ENCODE measurements around the gene IL18.
"Not testable (repeated sequence)": the region's sequence is repeated elsewhere in the genome, so short reads cannot be mapped to it uniquely, and the experiment has no call there.

Gene IL18

GRCh38 chr11:112172362-112172994 is 8.6 kb upstream of the IL18 start:
- DNase-seq (ENCODE audit: low read depth in 2 of 2), result no peak

- no peak for DNase-seq (ENCODE audit: low read depth in 2 of 2)
Measured at GRCh38 chr11:112167145-112167544, 3.3 kb upstream of the IL18 start, which contains the start of gene TEX12. Gene TEX12, plus strand, starts transcription at chr11:112167372. Its CDS starts 1,897 bp downstream, at chr11:112169269.

DNA sequence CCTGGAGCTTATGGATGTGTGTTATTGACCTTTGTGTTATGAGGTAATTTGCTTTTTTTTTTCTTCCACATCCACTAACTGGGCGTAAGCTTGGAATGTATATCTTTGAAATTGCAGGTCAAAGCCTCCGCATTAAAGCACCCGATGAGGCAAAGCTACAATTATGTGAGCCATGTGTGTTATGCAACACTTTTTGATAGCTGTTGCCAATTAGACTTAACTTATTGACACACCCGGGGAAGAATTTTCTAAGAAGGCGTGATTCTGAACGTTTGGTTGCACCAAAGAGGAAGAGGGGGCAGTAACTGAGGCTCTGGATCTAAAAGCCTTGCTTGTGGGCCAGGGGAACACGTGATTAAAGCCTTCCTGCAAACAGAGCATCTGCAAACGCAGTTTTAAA is 2.7 kb upstream of the IL18 start:
- DNase-seq (ENCODE audit: low read depth in 2 of 2), result no peak

DNA sequence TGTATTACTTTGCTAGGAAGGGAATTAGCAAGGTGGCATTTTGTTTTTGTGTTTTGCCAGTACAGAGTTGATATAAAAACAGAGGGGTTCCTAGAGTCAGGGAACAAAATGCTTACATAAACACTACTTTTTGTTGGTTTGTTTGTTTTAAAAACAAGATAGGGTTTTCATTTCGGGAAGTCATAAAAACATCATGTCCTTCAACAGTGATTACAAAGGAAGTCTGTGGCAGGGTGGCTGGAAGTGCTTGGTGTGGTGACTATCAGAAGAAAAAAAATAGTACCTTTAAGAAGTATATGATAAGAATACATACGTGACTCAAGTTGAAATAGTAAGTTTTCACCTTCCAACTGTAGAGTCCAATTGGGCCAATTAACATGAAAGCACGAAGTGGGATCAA is 1.2 kb upstream of the IL18 start:
- no peak for DNase-seq (ENCODE audit: low read depth in 2 of 2)

DNA sequence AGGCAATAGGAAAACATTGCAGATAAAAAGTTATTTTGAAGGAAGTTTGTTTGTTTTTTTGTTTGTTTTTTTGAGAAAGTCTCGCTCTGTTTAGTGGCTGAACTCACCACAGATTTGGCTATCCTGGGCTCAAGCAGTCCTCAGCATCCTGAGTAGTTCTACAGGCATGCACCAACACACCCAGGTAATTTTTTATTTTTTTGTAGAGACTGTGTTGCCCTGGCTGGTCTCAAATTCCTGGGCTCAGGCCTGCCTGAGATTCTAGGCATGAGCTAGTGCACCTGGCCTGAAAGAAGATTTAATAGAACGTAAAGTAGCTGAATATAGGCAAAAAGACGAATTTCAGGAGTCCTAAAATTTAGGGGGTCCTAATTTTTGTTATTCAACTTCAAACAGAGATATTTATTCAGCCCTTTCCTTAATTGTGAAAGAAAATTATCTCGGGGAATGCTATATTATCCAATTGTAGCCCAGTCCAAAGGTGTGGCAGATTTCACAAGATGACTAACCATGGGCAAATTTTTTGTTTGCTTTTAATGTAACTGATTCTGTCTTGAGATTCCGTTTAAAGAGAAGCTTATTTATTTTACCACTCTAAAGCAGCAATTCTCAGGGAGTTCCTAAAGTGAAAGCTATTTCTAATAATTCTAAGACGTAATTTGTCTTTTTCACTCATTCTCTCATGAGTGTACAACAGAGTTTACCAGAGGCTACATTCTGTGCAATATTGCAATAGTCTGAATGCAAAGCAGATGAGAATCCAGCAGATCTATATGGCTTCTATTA is 940 bp downstream of the IL18 start:
- DNase-seq (ENCODE audit: low read depth in 2 of 2), result no peak

GRCh38 chr11:112162200-112162599 is 1.7 kb downstream of the IL18 start:
- not testable (repeated sequence) for DNase-seq (ENCODE audit: low read depth in 2 of 2)

DNA sequence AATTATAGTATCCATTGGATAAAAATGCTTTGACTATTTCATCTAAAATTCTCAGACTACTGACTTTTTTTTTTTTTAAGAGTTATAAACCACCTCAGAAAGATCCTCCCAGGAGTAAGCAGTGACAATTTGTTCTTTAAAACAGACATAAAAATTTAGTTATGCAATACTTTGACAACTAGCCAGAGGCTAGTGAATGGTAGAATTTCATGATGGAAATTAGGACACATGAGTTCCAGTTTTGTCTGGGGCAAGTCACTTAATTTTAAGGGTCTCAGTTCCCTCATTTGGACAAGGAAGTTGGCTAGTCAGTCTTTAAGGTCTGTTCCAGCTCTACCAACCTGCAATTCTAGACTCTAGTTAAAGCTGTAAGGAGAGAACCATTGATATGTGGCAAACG is 2.9 kb downstream of the IL18 start:
- no peak for DNase-seq (ENCODE audit: low read depth in 2 of 2)

GRCh38 chr11:112160091-112160848 is 3.6 kb downstream of the IL18 start:
- no peak for DNase-seq (ENCODE audit: low read depth in 2 of 2)

DNA sequence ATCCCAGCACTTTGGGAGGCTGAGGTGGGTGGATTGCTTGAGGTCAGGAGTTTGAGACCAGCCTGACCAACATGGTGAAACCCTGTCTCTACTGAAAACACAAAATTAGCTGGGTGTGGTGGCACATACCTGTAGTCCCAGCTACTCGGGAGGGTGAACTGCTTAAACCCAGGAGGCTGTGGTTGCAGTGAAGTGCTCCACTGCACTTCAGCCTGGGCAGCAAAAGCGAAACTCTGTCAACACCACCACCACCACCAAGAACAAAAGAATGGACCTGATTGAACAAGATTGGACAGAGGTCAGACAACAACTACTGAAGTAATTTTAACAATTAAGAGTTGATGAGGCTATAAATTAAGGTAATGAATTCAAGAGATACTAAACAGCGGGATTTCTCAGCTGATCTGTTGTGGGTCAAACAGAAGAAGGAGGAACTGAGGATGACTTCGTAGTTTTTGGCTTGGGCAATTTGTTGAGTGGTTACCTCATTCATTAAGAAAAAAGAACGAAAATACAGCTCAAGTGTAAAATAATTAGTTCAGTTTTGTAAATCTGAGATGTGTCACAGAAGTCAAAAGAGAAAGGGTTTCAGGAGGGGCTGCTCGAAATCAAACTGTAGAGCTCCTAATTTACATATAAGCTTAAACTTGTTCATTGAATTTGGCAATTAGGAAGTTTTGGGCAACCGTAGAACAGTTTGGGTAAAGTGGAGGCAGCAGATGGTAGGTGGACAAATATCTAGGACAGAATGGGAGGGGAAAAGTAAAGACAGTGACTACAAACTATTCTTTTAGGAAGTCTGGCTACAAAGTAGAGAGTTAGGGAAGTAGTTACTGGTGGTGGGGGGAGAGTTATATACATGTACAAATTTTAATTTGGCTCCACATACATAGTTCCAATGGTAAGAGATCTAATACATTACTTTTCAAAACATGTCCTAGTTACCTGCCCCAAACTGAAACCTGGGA is 4.5 kb downstream of the IL18 start:
- no peak for DNase-seq (ENCODE audit: low read depth in 2 of 2)

DNA sequence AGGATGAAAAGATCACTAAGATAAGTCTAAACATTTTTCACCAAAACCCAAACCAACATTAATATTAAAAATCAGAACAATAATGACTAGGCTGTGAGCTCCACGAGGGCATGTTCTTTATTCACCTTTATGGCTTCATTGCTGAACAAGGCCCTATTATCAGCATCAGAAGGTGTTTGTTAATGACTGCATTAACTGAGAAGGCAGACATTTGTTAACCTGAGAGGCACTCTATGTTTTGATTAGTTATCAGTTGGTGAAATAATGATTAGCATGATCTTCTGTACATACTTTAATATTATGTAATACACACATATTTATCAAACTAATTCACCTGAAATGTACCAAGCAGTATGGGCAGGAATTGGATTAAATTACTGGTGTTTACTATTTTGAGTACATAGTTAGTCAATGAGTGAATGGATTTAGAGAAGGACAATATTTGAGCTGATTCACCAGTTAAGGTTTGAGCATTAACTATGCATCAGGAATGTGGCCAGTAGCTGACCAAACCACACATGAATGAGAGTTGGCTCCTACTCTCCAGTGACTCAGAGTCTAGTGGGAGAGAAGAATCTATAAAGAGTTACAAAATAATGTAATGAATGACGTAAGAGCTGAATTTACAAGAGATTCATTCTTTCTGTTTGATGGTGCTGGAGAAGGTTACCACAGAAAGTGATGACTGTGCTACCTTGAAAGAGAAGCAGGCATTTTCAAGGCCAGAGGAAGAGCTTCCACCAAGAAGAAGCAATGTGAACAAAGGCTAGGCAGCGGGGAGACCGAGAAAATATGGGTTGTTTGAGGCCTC is 6.7 kb downstream of the IL18 start:
- no peak for DNase-seq (ENCODE audit: low read depth in 2 of 2)

GRCh38 chr11:112156153-112156955 is 7.5 kb downstream of the IL18 start:
- DNase-seq (ENCODE audit: low read depth in 2 of 2), result no peak

DNA sequence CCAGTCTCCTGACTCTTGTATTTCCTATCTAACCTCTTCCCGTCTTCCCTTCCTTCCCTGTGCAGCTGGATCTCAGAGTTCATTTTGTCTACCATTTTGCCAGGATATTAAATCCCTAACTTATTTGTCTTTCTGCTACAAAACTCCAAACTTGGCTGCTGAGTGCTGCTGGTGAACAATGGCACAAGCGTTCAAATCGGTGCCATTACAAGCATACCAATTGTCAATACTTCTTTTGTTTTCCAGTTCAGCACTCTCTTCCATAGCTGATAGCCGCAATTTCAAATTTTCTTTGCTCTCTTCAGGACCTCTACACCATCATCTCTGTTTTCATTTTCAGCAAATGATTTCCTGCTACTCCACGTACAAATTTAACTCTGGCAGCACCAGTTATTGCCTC is 13.4 kb downstream of the IL18 start:
- DNase-seq (ENCODE audit: low read depth in 2 of 2), result no peak

DNA sequence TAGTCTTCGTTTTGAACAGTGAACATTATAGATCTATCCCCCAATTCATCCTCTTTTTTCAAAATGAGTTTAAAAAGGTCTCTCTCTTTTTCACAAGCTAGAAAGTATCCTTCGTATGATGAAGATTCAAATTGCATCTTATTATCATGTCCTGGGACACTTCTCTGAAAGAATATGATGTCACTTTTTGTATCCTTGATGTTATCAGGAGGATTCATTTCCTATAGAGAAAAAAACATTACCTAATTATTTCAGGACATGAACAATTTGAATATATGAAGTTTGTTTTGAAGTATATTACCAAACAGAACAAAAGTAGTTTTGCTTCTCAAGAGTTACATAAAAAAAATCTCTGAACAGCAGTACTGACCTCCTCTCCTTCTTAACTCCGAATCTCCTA is 20.3 kb downstream of the IL18 start:
- no peak for DNase-seq (ENCODE audit: low read depth in 2 of 2)

DNA sequence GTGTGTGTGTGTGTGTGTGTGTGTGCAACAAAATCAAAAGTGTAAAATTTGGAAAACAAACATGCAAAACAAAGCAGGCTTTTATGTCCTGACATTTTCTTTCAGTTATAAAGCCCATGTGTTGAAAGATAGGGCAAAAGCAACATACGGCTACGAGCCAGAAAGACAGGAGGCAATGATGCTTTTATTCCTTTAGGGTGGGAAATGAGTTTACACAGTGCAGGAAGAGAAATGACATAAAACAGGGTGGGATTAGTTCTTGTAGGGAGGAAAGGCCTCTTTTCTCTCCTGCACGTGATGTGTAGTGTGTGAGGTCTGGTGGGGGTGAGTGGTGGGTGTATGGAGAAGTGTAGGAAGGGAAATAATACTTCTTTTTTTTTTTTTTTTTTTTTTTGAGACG is 29.4 kb downstream of the IL18 start:
- DNase-seq (ENCODE audit: low read depth in 2 of 2), result no peak

DNA sequence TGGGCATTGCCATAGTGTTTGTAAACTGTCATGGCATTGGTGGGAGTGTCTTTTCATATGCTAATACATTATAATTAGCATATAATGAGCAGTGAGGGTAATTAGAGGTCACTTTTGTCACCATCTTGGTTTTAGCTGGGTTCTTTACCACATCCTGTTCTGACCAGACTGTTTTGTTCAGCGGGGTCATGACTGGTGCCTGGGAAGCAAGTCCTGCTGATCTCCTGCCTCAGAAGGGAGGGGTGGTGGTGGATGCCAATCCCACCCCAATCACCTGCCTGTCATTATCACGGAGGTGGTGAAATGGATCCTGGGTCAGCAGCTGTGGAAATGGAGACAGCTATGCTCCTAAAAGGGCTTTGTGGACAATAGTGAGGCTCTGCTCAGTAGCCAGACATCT is 31.2 kb downstream of the IL18 start:
- no peak for DNase-seq (ENCODE audit: low read depth in 2 of 2)

DNA sequence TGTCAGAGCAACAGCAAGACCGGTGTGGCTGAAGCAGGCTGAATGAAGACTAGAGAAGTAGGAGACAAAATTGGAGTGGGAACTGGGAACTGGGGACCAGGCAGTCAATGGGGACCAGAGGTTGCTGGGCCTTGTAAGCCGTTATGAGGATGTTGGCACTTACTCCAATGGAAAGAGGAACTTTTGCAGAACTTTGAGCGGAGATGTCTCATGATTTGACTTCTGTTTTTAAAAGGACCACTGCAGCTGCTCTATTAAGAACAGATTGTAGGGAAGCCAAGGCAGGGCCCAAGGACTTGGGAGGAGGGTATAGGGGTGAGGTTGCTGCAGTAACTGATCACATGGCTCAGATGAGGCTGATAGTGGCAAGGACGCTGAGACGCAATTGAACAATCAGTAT is 34.2 kb downstream of the IL18 start:
- DNase-seq (ENCODE audit: low read depth in 2 of 2), result no peak

DNA sequence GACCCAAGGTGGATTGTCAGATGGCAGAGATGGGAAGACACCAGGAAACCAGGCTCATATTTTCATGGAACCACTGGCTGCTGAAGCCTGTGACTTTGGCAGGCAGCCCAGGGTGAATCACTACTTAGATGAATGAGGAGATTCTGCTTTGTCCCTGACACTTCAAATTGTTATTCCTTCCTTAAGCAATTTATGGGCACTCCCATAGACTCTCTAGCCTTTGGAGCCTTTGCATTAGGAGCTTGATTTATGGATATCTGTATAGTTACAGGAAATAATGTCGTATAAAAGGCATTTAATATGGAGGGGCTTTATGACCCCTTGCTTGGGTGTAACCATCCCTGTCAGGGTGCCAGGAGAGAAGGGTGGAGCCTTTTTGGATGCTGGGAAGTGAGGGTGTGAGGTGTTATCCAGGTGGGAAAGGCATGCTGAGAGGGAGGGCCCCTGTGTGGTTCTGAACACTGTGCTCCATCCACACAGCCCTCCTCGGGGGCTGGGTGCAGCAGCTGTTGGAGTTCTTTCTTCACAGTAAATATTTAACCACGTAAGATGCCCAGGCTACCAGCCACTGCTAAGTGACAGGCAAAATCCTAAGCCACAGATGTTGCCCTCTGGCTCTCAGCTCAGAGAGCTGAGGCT is 35.3 kb downstream of the IL18 start:
- DNase-seq (ENCODE audit: low read depth in 2 of 2), result no peak

DNA sequence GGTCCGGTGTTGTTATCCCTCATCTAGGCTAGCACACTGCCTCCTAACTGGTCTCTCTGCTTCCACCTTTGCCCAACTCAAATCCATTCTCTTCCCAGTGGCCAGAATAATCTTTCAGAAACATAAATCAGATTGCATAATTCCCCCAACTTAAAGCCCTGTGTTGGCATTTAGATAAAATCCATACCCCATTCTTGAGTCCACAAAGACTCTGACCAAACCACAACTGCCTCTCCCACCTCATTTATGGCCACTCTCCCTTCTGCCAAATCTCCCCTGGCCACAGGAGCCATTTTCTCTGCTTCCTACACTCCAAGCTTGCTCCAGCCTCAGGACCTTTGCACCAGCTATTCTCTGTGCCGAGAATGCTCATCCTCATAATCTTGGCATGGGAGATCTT is 36.8 kb downstream of the IL18 start:
- no peak for DNase-seq (ENCODE audit: low read depth in 2 of 2)

DNA sequence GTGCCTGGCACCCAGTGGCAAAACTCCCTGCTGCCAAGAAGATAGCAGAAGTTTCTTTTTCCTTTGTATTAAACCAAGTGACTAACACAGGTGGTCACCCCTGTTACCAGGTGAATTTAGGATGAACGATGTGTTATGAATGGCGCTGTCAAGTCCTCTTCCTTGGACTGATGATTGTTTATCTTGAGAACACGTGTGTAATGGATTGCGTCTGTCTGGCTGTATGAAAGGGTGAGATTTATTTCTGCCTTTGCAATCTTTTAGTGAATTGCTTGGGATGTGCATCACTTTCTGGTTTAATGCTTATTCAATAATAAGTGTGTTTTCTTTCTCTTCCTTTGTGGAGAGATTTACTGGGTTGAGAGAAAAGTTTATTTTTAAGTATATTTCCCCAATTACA is 40.8 kb downstream of the IL18 start:
- DNase-seq (ENCODE audit: low read depth in 2 of 2), result no peak

Data from stimulated activated CD8-positive, alpha-beta memory T cell treated with anti-CD3 and anti-CD28 coated beads, Interleukin-7, amount 100 ng/mL, for 4 hours (primary cell).